ENCODE results near the gene TOR3A.
A peak's percentile ranks its signal among the peaks of the same experiment; 100 is the strongest.

TOR3A gene
- long read RNA-seq, transcript TOR3A-203 (6 exons, 2,724 nt): major isoform, 265 of 339 reads
- long read RNA-seq, partial matches to known transcripts: 9 of 339 reads
- long read RNA-seq, other reads (novel, unspliced or antisense): 65 of 339 reads

- Histone ChIP-seq H3K27ac (replicated peaks) (peak within 1 kb of the TSS; percentile 83), H3K27me3 (ENCODE audit: insufficient read depth, poor library complexity, severe bottlenecking) (no peaks in the 10 kb centered on the region), H3K4me3 (replicated peaks; ENCODE audit: insufficient read depth, low read length) (peak within 1 kb of the TSS; percentile 75)
- TF ChIP-seq REST (IDR thresholded peaks at IDR 0.05; ENCODE audit: insufficient replicate concordance, low read depth): peak; percentile 22
- TF ChIP-seq CTCF (IDR thresholded peaks at IDR 0.05; ENCODE audit: insufficient read depth, low read length): no peak
- no peak for TF ChIP-seq GABPA (IDR thresholded peaks at IDR 0.05; ENCODE audit: low read depth)
- peak; percentile 27; the same call in 1 of the 2 replicates for TF ChIP-seq SPI1 (IDR thresholded peaks at IDR 0.05; ENCODE audit: borderline replicate concordance, low read depth)
- peak; percentile 59 for TF ChIP-seq POLR2AphosphoS5 (IDR thresholded peaks at IDR 0.05; ENCODE audit: low read depth)
- DNase-seq (ENCODE audit: low read depth in 1 of 2, low spot score in 1 of 2): peak; percentile 80 to 95
These were observed at the start of gene TOR3A for GRCh38 chr1:179081687-179082332. TOR3A (plus strand) TSS chr1:179082070; CDS start chr1:179082129, 59 bp downstream.

- no peak overlapping the region for H3K4me3 ChIP-seq (replicated peaks; ENCODE audit: insufficient read depth, low read length)
- no peak for TF ChIP-seq SPI1 (IDR thresholded peaks at IDR 0.05; ENCODE audit: borderline replicate concordance, low read depth)
- no peak for TF ChIP-seq CTCF (IDR thresholded peaks at IDR 0.05; ENCODE audit: insufficient read depth, low read length)
- TF ChIP-seq POLR2AphosphoS5 (IDR thresholded peaks at IDR 0.05; ENCODE audit: low read depth): no peak
- TF ChIP-seq REST (IDR thresholded peaks at IDR 0.05; ENCODE audit: insufficient replicate concordance, low read depth): no peak
- TF ChIP-seq GABPA (IDR thresholded peaks at IDR 0.05; ENCODE audit: low read depth): no peak
- H3K27ac ChIP-seq (replicated peaks): no peak overlapping the region
- H3K27me3 ChIP-seq (ENCODE audit: insufficient read depth, poor library complexity, severe bottlenecking): no peaks in the 10 kb centered on the region
- DNase-seq (ENCODE audit: low read depth in 1 of 2, low spot score in 1 of 2): no peak
These were observed 47.1 kb upstream of the TOR3A start for GRCh38 chr1:179034720-179035119.

- Histone ChIP-seq H3K4me3 (replicated peaks; ENCODE audit: insufficient read depth, low read length) (no peak overlapping the region), H3K27me3 (ENCODE audit: insufficient read depth, poor library complexity, severe bottlenecking) (no peaks in the 10 kb centered on the region), H3K27ac (replicated peaks) (no peak overlapping the region)
- DNase-seq (ENCODE audit: low read depth in 1 of 2, low spot score in 1 of 2): no peak
- TF ChIP-seq SPI1 (IDR thresholded peaks at IDR 0.05; ENCODE audit: borderline replicate concordance, low read depth) (no peak), REST (IDR thresholded peaks at IDR 0.05; ENCODE audit: insufficient replicate concordance, low read depth) (no peak), CTCF (IDR thresholded peaks at IDR 0.05; ENCODE audit: insufficient read depth, low read length) (no peak)
These were observed 44.9 kb upstream of the TOR3A start for GRCh38 chr1:179036844-179037465.
